Keratinocyte (primary cell): ENCODE results near the gene TIAM1.

ENCODE experiments used
- CTCF ChIP-seq, 3 experiments: IDR thresholded peaks in 1 of 3; conservative IDR thresholded peaks in 1 of 3; optimal IDR thresholded peaks in 1 of 3; 2 replicates in 2 of 3; 3 replicates in 1 of 3; pipeline versions ENCODE3 to v1.5.1; 2011; ENCODE audit warnings: low read length in 3 of 3, mild to moderate bottlenecking in 3 of 3, moderate library complexity in 2 of 3, control low read depth in 1 of 3, inconsistent platforms in 1 of 3; ENCODE audit not compliant: insufficient read depth in 2 of 3; ENCODE audit errors: extremely low read depth in 1 of 3
- EZH2 ChIP-seq: IDR thresholded peaks from one replicate; pipeline ENCODE4 v1.6.1; 2012; ENCODE audit warnings: inconsistent platforms, mild to moderate bottlenecking, low read length, moderate library complexity

GRCh38 chr21:31184876-31185275 lies 159.2 kb downstream of the TIAM1 start:
- TF ChIP-seq CTCF (optimal IDR thresholded peaks at IDR 0.05 in 1 of 3, IDR thresholded peaks at IDR 0.05 in 1 of 3, conservative IDR thresholded peaks at IDR 0.05 in 1 of 3; ENCODE audit: extremely low read depth in 1 of 3, insufficient read depth in 2 of 3, low read length in 3 of 3) (no peak), EZH2 (no peak)
